ENCODE data around the gene GJB3. TPM values are rescaled to one million over a fixed set of nuclear protein-coding genes. Genes with fewer than 3 reads are reported as not detected.
A peak's percentile ranks its signal among the peaks of the same experiment; 100 is the strongest.

GJB3 gene
- total RNA-seq, 1 experiment from 2014 or later = 23.1 TPM

- Mint-ChIP-seq H3K27me3 (ENCODE audit: unreplicated experiment) (no peaks in the 10 kb centered on the region), H3K4me1 (ENCODE audit: low read depth, unreplicated experiment) (peaks cover 33% of the 10 kb centered on the region), H3K27ac (ENCODE audit: unreplicated experiment) (no peak overlapping the region), H3K9me3 (ENCODE audit: low read depth, unreplicated experiment) (no peaks in the 10 kb centered on the region), H3K36me3 (ENCODE audit: insufficient read depth, unreplicated experiment) (peaks cover 21% of the 10 kb centered on the region), H3K4me3 (ENCODE audit: low read depth, unreplicated experiment) (no peak overlapping the region)
- CTCF ChIA-PET = no interaction called here
- intact Hi-C loops (cut with micrococcal nuclease; ENCODE audit: unreplicated experiment) = no loop called here
- TF ChIP-seq CTCF (IDR thresholded peaks at IDR 0.05; ENCODE audit: unreplicated experiment) = no peak
- DNase-seq = no peak
- no TSS peak for BruUV-seq (replicated peaks)
Observed at GRCh38 chr1:34776911-34777310, 4.1 kb upstream of the GJB3 start.

GRCh38 chr1:34777519-34778321, 3.3 kb upstream of the GJB3 start:
- intact Hi-C loops (cut with micrococcal nuclease; ENCODE audit: unreplicated experiment) = no loop called here
- TF ChIP-seq CTCF (IDR thresholded peaks at IDR 0.05; ENCODE audit: unreplicated experiment) = no peak
- H3K27ac Mint-ChIP-seq (ENCODE audit: unreplicated experiment) = no peak overlapping the region
- no peak for DNase-seq
- peaks cover 27% of the 10 kb centered on the region for H3K36me3 Mint-ChIP-seq (ENCODE audit: insufficient read depth, unreplicated experiment)
- CTCF ChIA-PET = interaction anchor here (2.2 kb wide), 1 partner anchor 19 kb away, joined by 10 read pairs; the partner anchor contains the start of gene GJB4
- no peak overlapping the region for H3K4me3 Mint-ChIP-seq (ENCODE audit: low read depth, unreplicated experiment)
- no peaks in the 10 kb centered on the region for H3K27me3 Mint-ChIP-seq (ENCODE audit: unreplicated experiment)
- no TSS peak for BruUV-seq (replicated peaks)
- H3K9me3 Mint-ChIP-seq (ENCODE audit: low read depth, unreplicated experiment) = no peaks in the 10 kb centered on the region
- H3K4me1 Mint-ChIP-seq (ENCODE audit: low read depth, unreplicated experiment) = peaks cover 41% of the 10 kb centered on the region

GRCh38 chr1:34778381-34778780, 2.6 kb upstream of the GJB3 start:
- no peak for DNase-seq
- Mint-ChIP-seq H3K4me3 (ENCODE audit: low read depth, unreplicated experiment) (no peak overlapping the region), H3K27me3 (ENCODE audit: unreplicated experiment) (no peaks in the 10 kb centered on the region), H3K4me1 (ENCODE audit: low read depth, unreplicated experiment) (peaks cover 47% of the 10 kb centered on the region), H3K36me3 (ENCODE audit: insufficient read depth, unreplicated experiment) (peaks cover 32% of the 10 kb centered on the region), H3K27ac (ENCODE audit: unreplicated experiment) (no peak overlapping the region), H3K9me3 (ENCODE audit: low read depth, unreplicated experiment) (no peaks in the 10 kb centered on the region)
- no peak for TF ChIP-seq CTCF (IDR thresholded peaks at IDR 0.05; ENCODE audit: unreplicated experiment)
- intact Hi-C loops (cut with micrococcal nuclease; ENCODE audit: unreplicated experiment) = no loop called here
- CTCF ChIA-PET = interaction anchor here (2.2 kb wide), 1 partner anchor 19 kb away, joined by 10 read pairs; the partner anchor contains the start of gene GJB4
- BruUV-seq (replicated peaks) = no TSS peak

GRCh38 chr1:34779005-34779404, 2.0 kb upstream of the GJB3 start:
- intact Hi-C loops (cut with micrococcal nuclease; ENCODE audit: unreplicated experiment) = no loop called here
- no peaks in the 10 kb centered on the region for H3K27me3 Mint-ChIP-seq (ENCODE audit: unreplicated experiment)
- H3K9me3 Mint-ChIP-seq (ENCODE audit: low read depth, unreplicated experiment) = no peaks in the 10 kb centered on the region
- CTCF ChIA-PET = interaction anchor here (0.8 to 2.2 kb wide), 6 partner anchors 18 to 81 kb away, joined by 3 to 10 read pairs (median 4); partner anchors contain the start of genes GJB4, GJB5 and SMIM12
- no TSS peak for BruUV-seq (replicated peaks)
- TF ChIP-seq CTCF (IDR thresholded peaks at IDR 0.05; ENCODE audit: unreplicated experiment) = no peak
- H3K36me3 Mint-ChIP-seq (ENCODE audit: insufficient read depth, unreplicated experiment) = peaks cover 38% of the 10 kb centered on the region
- no peak for DNase-seq
- peak overlapping the region; percentile 76 for H3K27ac Mint-ChIP-seq (ENCODE audit: unreplicated experiment)
- H3K4me1 Mint-ChIP-seq (ENCODE audit: low read depth, unreplicated experiment) = peaks cover 54% of the 10 kb centered on the region
- peak overlapping the region; percentile 88 for H3K4me3 Mint-ChIP-seq (ENCODE audit: low read depth, unreplicated experiment)
